ENCODE measurements around the gene GLOD5. TPM values are rescaled to one million over a fixed set of nuclear protein-coding genes. Genes with fewer than 3 reads are reported as not detected.

GLOD5 gene
- total and polyA plus RNA-seq, 4 experiments from 2014 or later = not detected

DNA sequence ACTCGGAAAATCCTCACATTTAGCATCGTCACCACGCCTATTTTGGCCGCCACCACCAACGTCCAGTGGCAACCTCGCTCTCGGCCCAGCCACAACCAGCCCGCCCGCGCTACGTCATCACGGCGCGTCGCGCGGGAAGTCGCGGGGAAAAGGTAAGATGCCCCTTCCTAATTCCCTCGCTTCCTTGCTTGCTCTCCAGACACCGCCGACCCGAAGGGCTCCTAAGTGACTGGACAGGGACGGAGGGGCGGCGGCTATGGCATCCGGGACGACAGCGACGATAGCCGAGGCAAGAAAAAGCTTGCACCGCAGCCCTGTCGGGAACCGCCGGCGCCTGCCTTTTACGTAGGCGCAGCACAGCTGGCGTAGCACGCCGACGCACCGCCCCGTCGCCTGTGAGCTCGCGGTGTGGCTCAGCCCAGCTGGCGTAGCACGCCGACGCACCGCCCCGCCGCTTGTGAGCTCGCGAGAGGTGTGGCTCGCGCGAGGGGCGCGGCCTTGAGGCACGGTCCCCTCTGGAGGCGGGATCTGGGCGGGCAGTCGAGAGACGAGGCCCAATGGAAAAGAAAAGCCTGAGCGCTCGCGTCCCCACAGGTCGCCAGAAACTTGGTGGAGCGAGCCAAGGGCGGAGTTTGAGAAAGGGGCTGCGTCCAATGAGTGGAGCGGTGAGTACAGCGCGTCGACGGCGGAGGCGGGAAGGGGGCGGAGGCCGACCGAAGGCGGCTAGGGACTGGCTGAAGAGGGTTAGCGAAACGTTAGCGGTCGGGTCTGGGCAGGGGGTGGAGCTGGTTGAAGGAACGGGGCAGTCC is 39.9 kb downstream of the GLOD5 start, which contains the start of gene HDAC6:
Gene HDAC6 (plus strand): TSS at position 788 of the 809 bp plus-strand sequence. CDS start 626 bp downstream, outside the sequence.
- Histone ChIP-seq H3K9me3 (ENCODE audit: control insufficient read depth in 1 of 2, low read length in 2 of 2) (no peaks in the 10 kb centered on the region), H3K4me1 (ENCODE audit: insufficient read depth, low read length) (peaks cover 16% of the 10 kb centered on the region), H3K4me3 (ENCODE audit: low read length in 2 of 2) (peak within 1 kb of the TSS; percentile 65 to 77), H3K27ac (ENCODE audit: low read depth, low read length) (peak within 1 kb of the TSS; percentile 87), H3K36me3 (ENCODE audit: insufficient read depth, low read length) (peaks cover 7% of the 10 kb centered on the region), H3K27me3 (ENCODE audit: insufficient read depth, low read length) (no peaks in the 10 kb centered on the region)
- Mint-ChIP-seq H3K4me3 (peak within 1 kb of the TSS; percentile 94 to 98 (median 96)), H3K27ac (peak within 1 kb of the TSS; percentile 90 to 99 (median 99)), H3K4me1 (peaks cover 3 to 25% (median 16%) of the 10 kb centered on the region in 4 donors), H3K27me3 (no peaks in the 10 kb centered on the region), H3K9me3 (peaks cover 0 to 4% (median 0%) of the 10 kb centered on the region in 8 donors), H3K36me3 (peaks cover 12 to 15% of the 10 kb centered on the region in 2 donors)
- CTCF ChIA-PET (ENCODE audit: partially characterized antibody) = interaction anchor here (1.0 to 1.9 kb wide), 3 partner anchors 90 to 153 kb away, joined by 4 to 11 read pairs (median 4); no protein-coding TSS in a partner anchor
- peak; percentile 91 to 98 (median 97) for DNase-seq
- intact Hi-C loops (cut with micrococcal nuclease) = loop anchor here (1.0 to 5.0 kb wide), 11 partner anchors 65 to 466 kb away; partner anchors contain the start of genes GRIPAP1, PPP1R3F, PQBP1 and RBM3
- POLR2A ChIA-PET (ENCODE audit: partially characterized antibody) = interaction anchor here (0.6 to 3.1 kb wide), 28 partner anchors 9 to 365 kb away, joined by 3 to 39 read pairs (median 5); partner anchors contain the start of genes GRIPAP1, PQBP1, RBM3 and SLC35A2

DNA sequence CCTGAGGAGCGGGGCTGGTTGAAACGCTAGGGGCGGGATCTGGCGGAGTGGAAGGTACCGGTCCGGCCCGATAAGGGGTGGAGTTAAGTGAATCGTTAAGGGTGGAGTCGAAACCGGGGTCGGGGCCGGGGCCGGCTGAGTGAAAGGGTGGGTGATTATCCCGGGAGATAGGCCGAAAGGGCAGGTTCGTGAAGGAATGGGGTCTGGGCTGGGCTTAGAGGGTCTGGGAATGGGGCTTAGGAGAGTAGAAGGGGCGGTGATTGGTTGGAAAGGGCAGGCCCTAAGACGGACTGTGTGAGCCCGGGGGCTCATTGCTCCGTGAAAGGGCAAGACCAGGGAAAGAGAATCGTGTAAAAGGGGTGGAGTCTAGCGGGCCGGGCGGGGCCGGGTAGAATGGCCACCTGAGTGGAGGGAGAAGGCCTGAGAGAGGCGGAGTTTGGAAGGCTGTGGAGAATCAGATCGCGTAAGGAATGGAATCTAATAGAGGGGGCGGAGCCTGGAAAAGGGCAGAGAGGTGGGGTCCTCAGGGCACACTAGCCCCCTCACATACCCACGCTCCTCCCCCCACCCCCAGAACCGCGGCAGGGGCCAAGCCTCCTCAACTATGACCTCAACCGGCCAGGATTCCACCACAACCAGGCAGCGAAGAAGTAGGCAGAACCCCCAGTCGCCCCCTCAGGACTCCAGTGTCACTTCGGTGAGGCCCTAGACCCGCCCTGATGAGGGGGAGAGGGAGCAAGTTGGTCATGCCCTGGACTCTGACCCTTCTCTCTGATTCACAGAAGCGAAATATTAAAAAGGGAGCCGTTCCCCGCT is 40.8 kb downstream of the GLOD5 start:
- Histone ChIP-seq H3K4me1 (ENCODE audit: insufficient read depth, low read length) (peaks cover 16% of the 10 kb centered on the region), H3K36me3 (ENCODE audit: insufficient read depth, low read length) (peaks cover 7% of the 10 kb centered on the region), H3K4me3 (ENCODE audit: low read length in 2 of 2) (peak overlapping the region; percentile 36 to 73), H3K9me3 (ENCODE audit: control insufficient read depth in 1 of 2, low read length in 2 of 2) (no peaks in the 10 kb centered on the region), H3K27me3 (ENCODE audit: insufficient read depth, low read length) (no peaks in the 10 kb centered on the region), H3K27ac (ENCODE audit: low read depth, low read length) (peak overlapping the region; percentile 83)
- Mint-ChIP-seq H3K4me3 (peak overlapping the region; percentile 94 to 98 (median 96)), H3K9me3 (peaks cover 0 to 4% (median 0%) of the 10 kb centered on the region in 8 donors), H3K27me3 (no peaks in the 10 kb centered on the region), H3K4me1 (peaks cover 3 to 25% (median 16%) of the 10 kb centered on the region in 4 donors), H3K27ac (peak overlapping the region; percentile 90 to 99 (median 99)), H3K36me3 (peaks cover 12 to 15% of the 10 kb centered on the region in 2 donors)
- ChIA-PET CTCF (ENCODE audit: partially characterized antibody) (interaction anchor here (1.0 to 1.9 kb wide), 3 partner anchors 89 to 154 kb away, joined by 4 to 11 read pairs (median 4); no protein-coding TSS in a partner anchor), POLR2A (ENCODE audit: partially characterized antibody) (interaction anchor here (0.6 to 3.1 kb wide), 24 partner anchors 23 to 364 kb away, joined by 3 to 39 read pairs (median 6); partner anchors contain the start of genes GRIPAP1, PQBP1, RBM3 and SLC35A2)
- DNase-seq = peak in 1 of 5 donors; percentile 73
- intact Hi-C loops (cut with micrococcal nuclease) = loop anchor here (1.0 to 5.0 kb wide), 3 partner anchors 95 to 465 kb away; partner anchors contain the start of genes PPP1R3F, PQBP1 and TIMM17B

DNA sequence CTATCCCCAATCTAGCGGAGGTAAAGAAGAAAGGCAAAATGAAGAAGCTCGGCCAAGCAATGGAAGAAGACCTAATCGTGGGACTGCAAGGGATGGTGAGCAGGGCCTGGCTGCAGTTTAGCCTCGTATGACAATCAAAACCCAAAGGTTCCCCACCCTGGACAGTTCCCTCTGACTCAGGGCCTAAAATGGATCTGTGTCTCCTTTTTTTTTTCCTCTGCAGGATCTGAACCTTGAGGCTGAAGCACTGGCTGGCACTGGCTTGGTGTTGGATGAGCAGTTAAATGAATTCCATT is 41.3 kb downstream of the GLOD5 start:
- peak overlapping the region; percentile 36 to 98 (median 96) for H3K4me3 Mint-ChIP-seq

DNA sequence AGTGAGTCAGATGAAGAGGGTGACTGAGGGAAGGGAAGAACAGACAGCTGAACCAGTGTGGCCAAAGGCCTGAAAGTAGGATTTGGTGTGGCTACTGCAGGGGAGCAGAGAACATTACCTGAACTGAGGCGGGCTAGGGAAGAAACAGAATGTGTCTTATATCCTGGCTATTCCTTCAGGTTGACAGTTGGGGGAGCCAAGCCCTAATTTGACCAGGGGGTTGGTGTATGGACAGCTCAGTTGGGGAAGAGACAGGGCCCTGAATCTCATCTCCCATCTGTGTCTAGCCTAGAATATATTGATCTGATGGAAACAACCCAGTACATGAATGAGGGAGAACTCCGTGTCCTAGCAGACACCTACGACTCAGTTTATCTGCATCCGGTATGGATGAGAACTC is 44.5 kb downstream of the GLOD5 start:
- Histone ChIP-seq H3K27ac (ENCODE audit: low read depth, low read length) (no peak overlapping the region), H3K27me3 (ENCODE audit: insufficient read depth, low read length) (no peaks in the 10 kb centered on the region), H3K4me3 (ENCODE audit: low read length in 2 of 2) (no peak overlapping the region), H3K9me3 (ENCODE audit: control insufficient read depth in 1 of 2, low read length in 2 of 2) (no peaks in the 10 kb centered on the region), H3K36me3 (ENCODE audit: insufficient read depth, low read length) (peaks cover 7% of the 10 kb centered on the region), H3K4me1 (ENCODE audit: insufficient read depth, low read length) (peaks cover 10% of the 10 kb centered on the region)
- H3K27me3 Mint-ChIP-seq = no peaks in the 10 kb centered on the region
- CTCF ChIA-PET (ENCODE audit: partially characterized antibody) = interaction anchor here (0.7 kb wide), 1 partner anchor 137 kb away, joined by 3 read pairs; no protein-coding TSS in a partner anchor
- DNase-seq = no peak
- intact Hi-C loops (cut with micrococcal nuclease) = no loop called here
- H3K4me3 Mint-ChIP-seq = no peak overlapping the region
- H3K9me3 Mint-ChIP-seq = peaks cover 0 to 4% (median 0%) of the 10 kb centered on the region in 8 donors
- POLR2A ChIA-PET (ENCODE audit: partially characterized antibody) = interaction anchor here (1.6 kb wide), 1 partner anchor 28 kb away, joined by 3 read pairs; no protein-coding TSS in a partner anchor
- peaks cover 3 to 15% (median 10%) of the 10 kb centered on the region in 4 donors for H3K4me1 Mint-ChIP-seq
- peaks cover 12 to 17% of the 10 kb centered on the region in 2 donors for H3K36me3 Mint-ChIP-seq
- peak overlapping the region in 1 of 7 donors; percentile 49 for H3K27ac Mint-ChIP-seq

More for the DNA sequence above, 41.3 kb downstream of the GLOD5 start:
- POLR2A ChIA-PET (ENCODE audit: partially characterized antibody) = no interaction called here
- H3K4me3 ChIP-seq (ENCODE audit: low read length in 2 of 2) = peak overlapping the region in 1 of 2 donors; percentile 73
- H3K4me1 Mint-ChIP-seq = peaks cover 3 to 25% (median 16%) of the 10 kb centered on the region in 4 donors
- H3K27ac ChIP-seq (ENCODE audit: low read depth, low read length) = peak overlapping the region; percentile 83
- H3K36me3 ChIP-seq (ENCODE audit: insufficient read depth, low read length) = peaks cover 7% of the 10 kb centered on the region
- peak overlapping the region; percentile 35 to 99 (median 99) for H3K27ac Mint-ChIP-seq
- H3K9me3 Mint-ChIP-seq = peaks cover 0 to 4% (median 0%) of the 10 kb centered on the region in 8 donors
- no peaks in the 10 kb centered on the region for H3K9me3 ChIP-seq (ENCODE audit: control insufficient read depth in 1 of 2, low read length in 2 of 2)
- H3K36me3 Mint-ChIP-seq = peaks cover 12 to 15% of the 10 kb centered on the region in 2 donors
- H3K27me3 Mint-ChIP-seq = no peaks in the 10 kb centered on the region
- intact Hi-C loops (cut with micrococcal nuclease) = loop anchor here (1.0 to 5.0 kb wide), 3 partner anchors 94 to 464 kb away; partner anchors contain the start of genes PPP1R3F, PQBP1 and TIMM17B
- peaks cover 16% of the 10 kb centered on the region for H3K4me1 ChIP-seq (ENCODE audit: insufficient read depth, low read length)
- no peaks in the 10 kb centered on the region for H3K27me3 ChIP-seq (ENCODE audit: insufficient read depth, low read length)
- no peak for DNase-seq
- CTCF ChIA-PET (ENCODE audit: partially characterized antibody) = no interaction called here

DNA sequence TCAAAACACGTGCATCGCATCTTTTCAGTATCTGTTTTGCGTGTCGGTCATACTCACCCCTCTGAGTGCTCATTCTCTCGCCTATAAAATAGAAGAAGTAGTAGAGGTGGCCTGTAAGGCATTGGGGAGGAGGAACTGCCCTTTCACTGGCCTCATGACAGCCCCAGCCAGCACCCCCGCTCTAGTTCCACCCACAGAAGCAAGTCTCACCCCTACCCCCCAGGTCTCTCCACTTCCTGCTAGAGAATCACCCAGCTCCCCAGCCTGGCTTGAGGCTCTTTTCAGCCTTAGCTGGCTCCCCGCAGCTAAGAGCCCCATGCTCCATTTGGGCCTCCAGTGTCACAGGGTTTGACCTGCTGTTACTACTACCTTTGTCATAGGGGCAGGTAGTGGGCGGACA is 52.1 kb downstream of the GLOD5 start:
- Mint-ChIP-seq H3K36me3 (peaks cover 5 to 13% of the 10 kb centered on the region in 2 donors), H3K4me1 (no peaks in the 10 kb centered on the region), H3K4me3 (no peak overlapping the region), H3K27ac (peak overlapping the region in 1 of 7 donors; percentile 4), H3K27me3 (no peaks in the 10 kb centered on the region), H3K9me3 (peaks cover 0 to 2% (median 0%) of the 10 kb centered on the region in 8 donors)
- intact Hi-C loops (cut with micrococcal nuclease) = no loop called here
- H3K36me3 ChIP-seq (ENCODE audit: insufficient read depth, low read length) = no peaks in the 10 kb centered on the region
- H3K4me1 ChIP-seq (ENCODE audit: insufficient read depth, low read length) = no peaks in the 10 kb centered on the region
- no peak for DNase-seq
- H3K27me3 ChIP-seq (ENCODE audit: insufficient read depth, low read length) = no peaks in the 10 kb centered on the region
- no peaks in the 10 kb centered on the region for H3K9me3 ChIP-seq (ENCODE audit: control insufficient read depth in 1 of 2, low read length in 2 of 2)
- no peak overlapping the region for H3K4me3 ChIP-seq (ENCODE audit: low read length in 2 of 2)
- CTCF ChIA-PET (ENCODE audit: partially characterized antibody) = no interaction called here
- H3K27ac ChIP-seq (ENCODE audit: low read depth, low read length) = no peak overlapping the region
- POLR2A ChIA-PET (ENCODE audit: partially characterized antibody) = no interaction called here

DNA sequence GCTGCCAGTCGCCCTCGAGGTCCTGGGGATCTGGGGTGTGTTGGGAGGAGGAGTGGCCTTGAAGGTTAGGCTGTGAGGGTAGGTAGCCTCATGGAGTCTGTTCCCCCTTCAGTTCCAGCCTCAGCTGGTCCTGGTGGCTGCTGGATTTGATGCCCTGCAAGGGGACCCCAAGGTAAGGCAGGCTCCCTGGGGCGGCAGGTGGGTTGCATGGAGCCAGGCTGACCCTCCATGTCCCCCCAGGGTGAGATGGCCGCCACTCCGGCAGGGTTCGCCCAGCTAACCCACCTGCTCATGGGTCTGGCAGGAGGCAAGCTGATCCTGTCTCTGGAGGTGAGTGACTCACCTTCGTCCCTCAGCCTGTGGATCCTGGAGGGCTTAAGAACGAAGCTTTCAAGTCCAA is 53.2 kb downstream of the GLOD5 start:
- H3K4me3 Mint-ChIP-seq = no peak overlapping the region
- DNase-seq = no peak
- H3K27me3 ChIP-seq (ENCODE audit: insufficient read depth, low read length) = no peaks in the 10 kb centered on the region
- H3K4me1 Mint-ChIP-seq = no peaks in the 10 kb centered on the region
- ChIA-PET CTCF (ENCODE audit: partially characterized antibody) (no interaction called here), POLR2A (ENCODE audit: partially characterized antibody) (no interaction called here)
- intact Hi-C loops (cut with micrococcal nuclease) = no loop called here
- no peaks in the 10 kb centered on the region for H3K4me1 ChIP-seq (ENCODE audit: insufficient read depth, low read length)
- no peaks in the 10 kb centered on the region for H3K36me3 ChIP-seq (ENCODE audit: insufficient read depth, low read length)
- peaks cover 0 to 2% (median 0%) of the 10 kb centered on the region in 8 donors for H3K9me3 Mint-ChIP-seq
- H3K27ac Mint-ChIP-seq = no peak overlapping the region
- H3K27ac ChIP-seq (ENCODE audit: low read depth, low read length) = no peak overlapping the region
- no peak overlapping the region for H3K4me3 ChIP-seq (ENCODE audit: low read length in 2 of 2)
- peaks cover 10 to 20% of the 10 kb centered on the region in 2 donors for H3K36me3 Mint-ChIP-seq
- no peaks in the 10 kb centered on the region for H3K9me3 ChIP-seq (ENCODE audit: control insufficient read depth in 1 of 2, low read length in 2 of 2)
- no peaks in the 10 kb centered on the region for H3K27me3 Mint-ChIP-seq

Measured in CD4-positive, alpha-beta memory T cell (primary cell).